HepG2 (cell line): Measurements from ENCODE around the gene BCAS3. TPM values are rescaled to one million over a fixed set of nuclear protein-coding genes. Genes with fewer than 3 reads are reported as not detected.
A peak's percentile ranks its signal among the peaks of the same experiment; 100 is the strongest.

Experiments used
- ATF1 ChIP-seq: IDR thresholded peaks from 2 replicates; pipeline ENCODE4 v1.6.1; 2016; ENCODE audit warnings: mild to moderate bottlenecking, control low read depth
- ATF5 ChIP-seq: sonication (generic); formaldehyde crosslinking; IDR thresholded peaks from 2 replicates; pipeline ENCODE4 v1.4.0; 2020; ENCODE audit warnings: mild to moderate bottlenecking, low read depth, missing genetic modification reagents
- CHD4 ChIP-seq: fragments of 200-600 bp; sonication (generic); IDR thresholded peaks from 2 replicates; pipeline ENCODE4 v1.7.0; 2017; ENCODE audit warnings: mild to moderate bottlenecking, low read length, borderline replicate concordance
- ETV5 ChIP-seq: IDR thresholded peaks from 2 replicates; pipeline ENCODE4 v1.6.1; 2018; ENCODE audit warnings: missing biosample characterization, missing genetic modification reagents, inconsistent platforms, borderline replicate concordance
- FOSL2 ChIP-seq: sonication (generic); formaldehyde crosslinking; IDR thresholded peaks from 2 replicates; pipeline ENCODE4 v1.4.0; 2020; ENCODE audit warnings: missing genetic modification reagents
- FOXP1 ChIP-seq, 2 experiments: fragments of 450-650 bp in 1 of 2; IDR thresholded peaks; 2 replicates each; pipeline ENCODE4 v1.6.1; 2017 to 2018; ENCODE audit warnings: antibody characterized with exemption in 1 of 2
- HMG20B ChIP-seq: conservative IDR thresholded peaks from 2 replicates; pipeline ENCODE4 v1.6.1; 2016; ENCODE audit warnings: missing genetic modification reagents, missing compliant biosample characterization
- KAT8 ChIP-seq: IDR thresholded peaks from 2 replicates; pipeline ENCODE4 v1.6.1; 2016; ENCODE audit warnings: missing genetic modification reagents, missing compliant biosample characterization
- KDM5B ChIP-seq: sonication (generic); formaldehyde crosslinking; IDR thresholded peaks from 2 replicates; pipeline ENCODE4 v1.4.0; 2020; ENCODE audit warnings: missing genetic modification reagents, mild to moderate bottlenecking, borderline replicate concordance
- KLF12 ChIP-seq: sonication (generic); formaldehyde crosslinking; IDR thresholded peaks from 2 replicates; pipeline ENCODE4 v1.4.0; 2020; ENCODE audit warnings: missing genetic modification reagents, borderline replicate concordance
- MEF2D ChIP-seq: sonication (generic); formaldehyde crosslinking; IDR thresholded peaks from 2 replicates; pipeline ENCODE4 v1.5.1; 2020; ENCODE audit warnings: mild to moderate bottlenecking, missing genetic modification reagents
- NPAS2 ChIP-seq: sonication (generic); formaldehyde crosslinking; IDR thresholded peaks from 2 replicates; pipeline ENCODE4 v1.8.0; 2022; ENCODE audit warnings: mild to moderate bottlenecking, missing genetic modification reagents, borderline replicate concordance
- SATB2 ChIP-seq: sonication (generic); formaldehyde crosslinking; IDR thresholded peaks from 2 replicates; pipeline ENCODE4 v1.5.0; 2020; ENCODE audit warnings: missing genetic modification reagents
- SNRNP70 ChIP-seq: fragments of 200-400 bp; formaldehyde crosslinking; IDR thresholded peaks from 2 replicates; pipeline ENCODE4 v1.6.1; 2017; ENCODE audit warnings: mild to moderate bottlenecking, low read depth, low read length, moderate library complexity
- SRSF4 ChIP-seq: fragments of 200-400 bp; formaldehyde crosslinking; IDR thresholded peaks from one replicate; pipeline ENCODE4 v1.6.1; 2018; ENCODE audit warnings: mild to moderate bottlenecking, low read depth, low read length, moderate library complexity; ENCODE audit not compliant: poor library complexity, severe bottlenecking
- ZFP90 ChIP-seq: sonication (generic); formaldehyde crosslinking; IDR thresholded peaks from 2 replicates; pipeline ENCODE4 v1.8.0; 2022; ENCODE audit warnings: missing genetic modification reagents, mild to moderate bottlenecking, inconsistent platforms, borderline replicate concordance
- ZMAT5 ChIP-seq: sonication (generic); formaldehyde crosslinking; IDR thresholded peaks from 2 replicates; pipeline ENCODE4 v1.5.0; 2020; ENCODE audit warnings: mild to moderate bottlenecking, low read depth, missing genetic modification reagents, borderline replicate concordance
- ZNF101 ChIP-seq: sonication (generic); formaldehyde crosslinking; IDR thresholded peaks from 2 replicates; pipeline ENCODE4 v1.4.0; 2020; ENCODE audit warnings: mild to moderate bottlenecking, low read depth, missing genetic modification reagents, borderline replicate concordance
- ZNF234 ChIP-seq: sonication (generic); formaldehyde crosslinking; conservative IDR thresholded peaks from 2 replicates; pipeline ENCODE4 v1.5.1; 2020; ENCODE audit warnings: mild to moderate bottlenecking, missing genetic modification reagents
- ZNF496 ChIP-seq: sonication (generic); formaldehyde crosslinking; IDR thresholded peaks from 2 replicates; pipeline ENCODE4 v1.8.1; 2023; ENCODE audit warnings: mild to moderate bottlenecking, moderate library complexity, missing genetic modification reagents; ENCODE audit not compliant: insufficient replicate concordance
- ZNF609 ChIP-seq: sonication (generic); formaldehyde crosslinking; IDR thresholded peaks from 2 replicates; pipeline ENCODE4 v1.4.0; 2020; ENCODE audit warnings: mild to moderate bottlenecking, missing genetic modification reagents, borderline replicate concordance
- ZNF746 ChIP-seq: sonication (generic); formaldehyde crosslinking; IDR thresholded peaks from 2 replicates; pipeline ENCODE4 v1.8.0; 2022; ENCODE audit warnings: mild to moderate bottlenecking, missing genetic modification reagents
- ZNF781 ChIP-seq: sonication (generic); formaldehyde crosslinking; IDR thresholded peaks from 2 replicates; pipeline ENCODE4 v1.5.1; 2020; ENCODE audit warnings: borderline replicate concordance, mild to moderate bottlenecking, missing genetic modification reagents; ENCODE audit errors: not compliant biosample characterization
- ZNF800 ChIP-seq: sonication (generic); formaldehyde crosslinking; IDR thresholded peaks from 2 replicates; pipeline ENCODE4 v1.4.0; 2020; ENCODE audit warnings: missing genetic modification reagents
- polyA plus RNA-seq, 8 experiments: library from polyadenylated mRNA; depleted of rRNA in 3 of 8; stranded (reverse) in 7 of 8; unstranded in 1 of 8; fragments of >200 nt; fragmentation: Illumina TruSeq in 4 of 8; extraction: Trizol in 4 of 8; gene quantifications; 2 replicates each; pipeline versions ENCODE4 v1.2.1 to v1.2.3, GENCODE V29; 2011 to 2016; ENCODE audit warnings: low read depth in 4 of 8, missing spikeins in 1 of 8, mixed read lengths in 1 of 8; ENCODE audit not compliant: insufficient read depth in 1 of 8
- total RNA-seq, 5 experiments: library from RNA; depleted of rRNA; stranded (reverse); fragments of >200 nt; fragmentation: Illumina TruSeq; extraction: Trizol; gene quantifications; 2 replicates each; pipeline ENCODE4 v1.2.3, GENCODE V29; 2016; ENCODE audit warnings: low read depth in 1 of 5

Gene BCAS3
- total and polyA plus RNA-seq, 2 of the 13 experiments (the other 11 are each of a cell fraction or from before 2014, with no cell fraction given): 10.7 to 11.2 TPM

- TF ChIP-seq ATF5 (no peak), ZFP90 (CRISPR knock-in tag) (no peak), KLF12 (no peak), HMG20B (CRISPR knock-in tag) (no peak), KDM5B (CRISPR knock-in tag) (peak; percentile 20; the same call in 1 of the 2 replicates), FOXP1 (IDR thresholded peaks at IDR 0.05) (no peak), FOXP1 (CRISPR knock-in tag; IDR thresholded peaks at IDR 0.05) (no peak), ZNF746 (CRISPR knock-in tag) (no peak), ZNF496 (CRISPR knock-in tag) (no peak), SATB2 (CRISPR knock-in tag) (no peak), ETV5 (peak; percentile 47; the same call in 1 of the 2 replicates), ZNF781 (CRISPR knock-in tag) (no peak), FOSL2 (CRISPR knock-in tag) (peak; percentile 19; the same call in 1 of the 2 replicates), ATF1 (CRISPR knock-in tag) (no peak), SRSF4 (no peak), SNRNP70 (no peak), MEF2D (no peak; the same call in 1 of the 2 replicates), ZMAT5 (CRISPR knock-in tag) (no peak), ZNF800 (CRISPR knock-in tag) (no peak), ZNF609 (CRISPR knock-in tag) (no peak), KAT8 (no peak), ZNF101 (no peak), NPAS2 (CRISPR knock-in tag) (no peak), CHD4 (no peak), ZNF234 (CRISPR knock-in tag) (no peak)
Observed at GRCh38 chr17:60766778-60767190, 89.1 kb downstream of the BCAS3 start (continued).
